OCI-LY1 (cell line): ENCODE measurements around the gene YPEL2.

Source experiments
- EZH2 ChIP-seq: fragments of 200-600 bp; sonication (generic), shearing (Covaris generic); IDR thresholded peaks from 2 replicates; pipeline ENCODE4 v1.8.0; 2017; ENCODE audit warnings: borderline replicate concordance, mixed run types, mild to moderate bottlenecking, antibody characterized with exemption, low read length, moderate library complexity, mixed read lengths
- TF ChIP-seq, protein P1 (sequence below): fragments of 200-600 bp; sonication (generic), shearing (Covaris generic); IDR thresholded peaks from 2 replicates; pipeline ENCODE4 v1.5.1; 2017; ENCODE audit warnings: mild to moderate bottlenecking, antibody characterized with exemption, low read length, moderate library complexity, mixed read lengths

DNA sequence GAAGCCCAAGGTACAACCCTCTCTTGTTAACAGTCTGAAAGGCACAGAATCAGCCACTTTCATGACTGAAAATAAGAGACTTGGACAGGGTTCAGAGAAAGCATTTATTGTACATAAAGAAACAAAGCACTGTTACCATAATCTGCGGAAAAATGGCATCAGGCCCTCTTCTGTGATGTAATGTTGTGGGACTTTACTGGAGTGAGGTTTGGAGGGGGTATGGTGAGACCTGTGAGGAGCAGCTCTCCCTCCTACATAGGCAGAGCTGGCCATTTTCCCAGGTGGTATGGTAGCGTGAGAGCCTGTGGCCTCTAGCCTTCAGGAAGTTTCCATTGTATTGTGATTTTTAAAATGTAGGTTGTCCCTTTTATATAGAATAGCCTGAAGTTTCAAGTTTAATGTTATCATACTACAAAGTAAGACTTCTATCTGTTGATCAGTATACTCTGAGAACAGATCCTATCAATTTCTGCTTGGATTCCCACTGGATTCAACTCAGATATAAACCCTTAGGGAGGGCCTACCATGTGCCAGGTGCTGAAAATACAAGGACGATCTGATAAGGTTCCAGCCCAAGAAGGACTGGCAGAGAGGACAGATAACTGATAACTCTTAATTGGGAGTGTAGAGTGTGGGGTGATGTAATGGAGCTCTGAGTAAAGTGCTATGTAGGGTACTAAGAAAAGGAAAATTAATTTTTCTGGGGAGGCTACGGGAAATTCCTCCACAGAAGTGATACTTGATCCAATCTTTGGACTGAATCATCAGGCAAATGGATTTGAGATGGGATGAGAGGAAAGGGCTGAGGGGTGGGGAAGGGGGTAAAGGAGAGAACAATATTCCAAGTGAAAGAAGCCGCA lies 4.1 kb upstream of the YPEL2 start:
- TF ChIP-seq, protein P1, sequence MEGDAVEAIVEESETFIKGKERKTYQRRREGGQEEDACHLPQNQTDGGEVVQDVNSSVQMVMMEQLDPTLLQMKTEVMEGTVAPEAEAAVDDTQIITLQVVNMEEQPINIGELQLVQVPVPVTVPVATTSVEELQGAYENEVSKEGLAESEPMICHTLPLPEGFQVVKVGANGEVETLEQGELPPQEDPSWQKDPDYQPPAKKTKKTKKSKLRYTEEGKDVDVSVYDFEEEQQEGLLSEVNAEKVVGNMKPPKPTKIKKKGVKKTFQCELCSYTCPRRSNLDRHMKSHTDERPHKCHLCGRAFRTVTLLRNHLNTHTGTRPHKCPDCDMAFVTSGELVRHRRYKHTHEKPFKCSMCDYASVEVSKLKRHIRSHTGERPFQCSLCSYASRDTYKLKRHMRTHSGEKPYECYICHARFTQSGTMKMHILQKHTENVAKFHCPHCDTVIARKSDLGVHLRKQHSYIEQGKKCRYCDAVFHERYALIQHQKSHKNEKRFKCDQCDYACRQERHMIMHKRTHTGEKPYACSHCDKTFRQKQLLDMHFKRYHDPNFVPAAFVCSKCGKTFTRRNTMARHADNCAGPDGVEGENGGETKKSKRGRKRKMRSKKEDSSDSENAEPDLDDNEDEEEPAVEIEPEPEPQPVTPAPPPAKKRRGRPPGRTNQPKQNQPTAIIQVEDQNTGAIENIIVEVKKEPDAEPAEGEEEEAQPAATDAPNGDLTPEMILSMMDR: no peak
- TF ChIP-seq EZH2: no peak
